ENCODE data around the gene ANXA11.

DNA sequence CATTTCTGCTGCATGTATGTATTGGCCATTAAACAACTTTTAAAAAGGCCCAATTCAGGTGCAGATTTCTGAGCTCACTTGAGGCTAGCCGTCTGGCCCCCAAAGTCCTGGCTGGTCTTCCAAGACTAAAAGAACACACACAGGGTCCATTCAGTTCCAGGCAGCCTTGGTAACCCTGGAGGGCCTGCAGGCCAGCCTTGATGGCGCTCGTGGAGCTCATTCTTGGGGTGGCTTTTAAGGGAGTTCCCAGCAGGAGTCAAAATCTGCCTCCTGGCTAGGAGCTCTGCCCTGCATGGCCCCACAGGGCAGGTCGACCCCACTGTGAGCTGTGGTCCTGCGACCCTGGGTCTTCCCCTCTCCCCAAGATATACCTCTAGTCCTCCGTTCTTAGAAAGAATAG, 28.8 kb downstream of the ANXA11 start:
- TF ChIP-seq POLR2A (IDR thresholded peaks at IDR 0.05; ENCODE audit: low read length) (no peak), USF2 (IDR thresholded peaks at IDR 0.05) (no peak), JUN (IDR thresholded peaks at IDR 0.05) (no peak), KDM1A (IDR thresholded peaks at IDR 0.05; ENCODE audit: low read depth) (no peak)
- TF ChIP-seq, protein P1, sequence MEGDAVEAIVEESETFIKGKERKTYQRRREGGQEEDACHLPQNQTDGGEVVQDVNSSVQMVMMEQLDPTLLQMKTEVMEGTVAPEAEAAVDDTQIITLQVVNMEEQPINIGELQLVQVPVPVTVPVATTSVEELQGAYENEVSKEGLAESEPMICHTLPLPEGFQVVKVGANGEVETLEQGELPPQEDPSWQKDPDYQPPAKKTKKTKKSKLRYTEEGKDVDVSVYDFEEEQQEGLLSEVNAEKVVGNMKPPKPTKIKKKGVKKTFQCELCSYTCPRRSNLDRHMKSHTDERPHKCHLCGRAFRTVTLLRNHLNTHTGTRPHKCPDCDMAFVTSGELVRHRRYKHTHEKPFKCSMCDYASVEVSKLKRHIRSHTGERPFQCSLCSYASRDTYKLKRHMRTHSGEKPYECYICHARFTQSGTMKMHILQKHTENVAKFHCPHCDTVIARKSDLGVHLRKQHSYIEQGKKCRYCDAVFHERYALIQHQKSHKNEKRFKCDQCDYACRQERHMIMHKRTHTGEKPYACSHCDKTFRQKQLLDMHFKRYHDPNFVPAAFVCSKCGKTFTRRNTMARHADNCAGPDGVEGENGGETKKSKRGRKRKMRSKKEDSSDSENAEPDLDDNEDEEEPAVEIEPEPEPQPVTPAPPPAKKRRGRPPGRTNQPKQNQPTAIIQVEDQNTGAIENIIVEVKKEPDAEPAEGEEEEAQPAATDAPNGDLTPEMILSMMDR (IDR thresholded peaks at IDR 0.05): no peak

Measured in A549 (cell line).